NCI-H1436 treated with DMSO at 0.1 percent for 48 hours (cell line): Measurements from ENCODE around the gene TMEM178B.

Experiments
- DNase-seq: peaks from one replicate; lab custom pipeline; 2025; lab: John Stamatoyannopoulos, UW

Gene TMEM178B

DNA sequence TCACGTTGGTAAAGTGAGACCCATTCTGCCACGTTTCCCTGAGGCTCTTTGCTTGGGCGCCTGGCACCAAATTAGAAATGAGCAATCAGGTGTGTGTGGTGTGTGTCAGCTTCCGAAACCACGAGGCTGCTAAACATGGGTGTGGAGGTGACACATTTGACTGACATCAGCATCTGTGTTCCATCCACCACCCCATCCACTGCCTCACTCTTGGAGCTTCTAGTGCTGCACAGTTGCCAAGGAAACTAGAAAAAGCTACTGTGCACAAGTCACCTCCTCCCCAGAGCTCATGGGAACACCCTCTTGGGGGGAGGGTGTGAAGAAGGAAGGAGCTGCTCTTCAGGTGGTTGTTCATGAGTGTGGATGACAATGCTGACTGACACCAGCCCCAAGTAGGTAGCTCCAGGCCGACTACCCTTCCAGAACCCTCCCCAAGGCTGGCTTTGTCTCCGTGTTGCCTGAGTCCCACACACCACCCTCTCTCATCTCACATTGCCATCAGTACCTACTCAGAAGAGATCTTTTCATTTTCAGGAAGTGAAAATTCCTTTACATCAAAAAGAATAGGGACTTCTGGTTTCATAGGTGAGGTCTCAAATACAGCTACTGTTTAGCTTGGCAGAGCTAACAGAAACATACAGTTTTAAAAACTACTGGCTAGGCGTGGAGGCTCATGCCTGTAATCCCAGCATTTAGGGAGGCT, 152.2 kb downstream of the TMEM178B start:
- DNase-seq, result no peak

DNA sequence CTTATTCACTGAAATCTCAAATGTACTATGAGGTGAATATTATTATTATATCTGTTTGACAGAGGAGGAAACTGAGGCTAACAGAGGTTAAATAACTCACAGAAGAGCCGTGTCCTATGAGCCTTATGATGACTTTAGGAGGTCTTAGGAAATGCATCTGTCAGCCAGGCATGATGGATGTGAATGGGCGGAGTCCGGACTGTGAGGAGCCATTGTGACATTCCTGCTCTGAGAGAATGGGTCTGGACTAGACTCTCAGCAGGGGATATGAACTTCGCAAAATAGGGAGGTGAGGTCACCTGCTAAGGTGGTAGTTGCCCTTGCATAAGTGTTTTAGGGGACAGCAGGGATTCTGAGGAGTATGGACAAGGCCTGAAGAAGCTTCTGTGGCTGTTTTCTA, 153.6 kb downstream of the TMEM178B start:
- DNase-seq, result no peak

DNA sequence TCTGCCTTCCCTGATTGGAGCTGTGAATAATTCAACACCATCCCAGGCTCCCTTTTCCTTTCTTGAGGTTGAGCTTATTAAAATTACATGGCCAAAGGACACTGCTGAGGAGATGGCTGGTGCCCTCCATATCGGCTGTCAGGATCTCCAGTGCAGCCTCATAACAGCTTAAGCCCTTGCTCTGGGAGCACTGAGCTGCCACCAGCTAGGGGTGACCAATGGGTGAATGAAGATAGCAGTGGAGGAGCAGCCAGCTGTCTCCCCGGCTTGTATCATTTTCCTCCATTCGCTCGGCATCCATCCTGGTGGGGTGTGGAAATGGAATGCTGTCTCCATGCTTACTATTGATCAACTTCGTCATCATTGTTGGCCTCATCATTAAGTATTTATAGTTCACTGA, 154.6 kb downstream of the TMEM178B start:
- DNase-seq, result no peak

DNA sequence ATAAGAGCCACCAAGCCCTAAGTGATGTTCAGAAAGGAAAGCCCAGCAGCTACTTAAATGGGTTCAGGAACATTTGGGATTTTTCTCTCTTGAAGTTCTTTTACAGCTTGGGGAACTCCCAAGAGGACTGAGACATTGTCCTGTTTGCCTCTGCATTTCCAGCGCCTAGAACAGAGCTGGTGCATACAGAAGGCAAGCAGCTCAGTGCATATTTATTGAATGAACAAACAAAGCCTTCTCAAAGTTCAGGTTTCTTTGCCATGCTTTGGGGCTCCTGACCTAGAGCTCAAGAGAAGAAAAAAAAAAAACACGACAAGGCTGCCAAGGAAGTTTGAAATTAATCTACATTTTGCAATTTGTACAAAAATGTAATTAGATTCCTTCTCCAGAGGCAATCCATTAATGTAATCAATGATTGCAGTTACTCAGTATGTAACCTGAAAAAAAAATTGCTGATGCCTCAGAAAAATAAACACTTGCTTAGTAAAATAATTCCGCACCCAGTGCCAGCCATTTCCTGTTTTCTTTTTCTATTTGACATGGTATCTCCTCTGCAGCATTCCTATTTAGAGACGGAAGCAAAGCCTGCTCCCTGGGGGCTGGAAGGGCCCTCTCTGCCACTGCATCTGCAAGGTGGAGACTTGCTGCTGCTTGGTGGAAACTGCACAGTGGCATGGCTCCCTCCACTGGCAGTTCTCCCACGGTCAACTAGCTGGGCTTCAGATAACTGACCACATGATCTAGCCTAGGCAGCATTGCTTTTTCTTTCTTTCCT, 157.3 kb downstream of the TMEM178B start:
- DNase-seq, result no peak

DNA sequence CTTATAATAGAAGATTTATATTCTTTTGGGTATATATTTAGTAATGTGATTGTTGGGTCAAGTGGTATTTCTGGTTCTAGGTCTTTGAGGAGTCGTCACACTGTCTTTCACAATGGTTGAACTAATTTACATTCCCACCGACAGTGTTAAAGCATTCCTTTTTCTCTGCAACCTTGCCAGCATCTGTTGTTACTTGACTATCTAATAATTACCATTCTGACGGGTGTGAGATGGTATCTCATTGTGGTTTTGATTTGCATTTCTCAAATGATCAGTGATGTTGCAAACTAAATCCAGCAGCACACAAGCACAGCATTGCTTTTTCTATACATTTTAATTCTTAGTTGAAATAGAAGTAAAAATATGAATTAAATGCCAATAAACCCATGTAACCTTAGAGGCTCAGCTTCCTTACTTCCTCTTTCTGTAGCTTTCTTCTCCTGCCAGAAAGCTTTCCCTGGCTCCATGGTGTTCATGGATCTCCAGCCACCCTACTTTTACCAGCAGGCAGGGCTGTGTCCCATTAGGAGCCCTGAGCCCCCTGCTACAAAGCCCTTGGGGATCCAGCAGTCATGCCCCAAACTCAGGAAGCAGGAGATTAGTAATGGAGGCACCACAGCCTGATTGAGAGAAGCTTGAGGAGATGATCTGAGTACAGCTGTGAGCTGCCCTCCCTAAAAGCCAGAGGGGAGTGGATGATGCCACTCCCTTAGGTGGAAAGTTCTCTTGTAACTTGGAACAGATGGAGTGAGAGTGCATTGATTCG, 158.6 kb downstream of the TMEM178B start:
- DNase-seq, result no peak

GRCh38 chr7:141234335-141235105, 160.7 kb downstream of the TMEM178B start:
- DNase-seq, result no peak

- DNase-seq, result no peak
Measured at GRCh38 chr7:141235656-141236055, 161.8 kb downstream of the TMEM178B start.

- DNase-seq, result no peak
Measured at GRCh38 chr7:141238596-141239243, 164.9 kb downstream of the TMEM178B start.

GRCh38 chr7:141239661-141240060, 165.8 kb downstream of the TMEM178B start:
- DNase-seq, result no peak

GRCh38 chr7:141242568-141242967, 168.7 kb downstream of the TMEM178B start:
- no peak for DNase-seq

DNA sequence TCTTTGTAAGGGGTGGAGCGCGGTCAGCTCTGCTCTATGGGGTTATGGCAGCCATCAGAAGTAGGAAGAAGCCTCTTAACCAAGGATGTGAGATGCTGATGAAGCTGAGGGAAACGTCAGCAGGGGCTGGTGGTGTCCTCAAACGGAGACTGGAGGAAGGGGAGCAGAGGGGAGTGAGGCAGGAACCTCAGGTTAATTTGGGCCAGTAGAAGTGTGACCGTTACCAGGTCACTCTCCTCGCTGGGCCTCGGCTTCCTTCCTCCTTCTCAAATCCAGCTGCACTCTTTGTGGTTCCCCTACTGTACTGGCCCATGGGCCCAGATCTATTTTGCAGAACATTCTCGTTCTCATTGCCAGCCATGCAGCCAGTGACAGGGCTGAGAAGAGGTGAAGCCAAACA, 169.5 kb downstream of the TMEM178B start:
- no peak for DNase-seq

- no peak for DNase-seq
Measured at GRCh38 chr7:141244435-141244834, 170.6 kb downstream of the TMEM178B start.

- DNase-seq, result no peak
Measured at GRCh38 chr7:141246426-141246825, 172.6 kb downstream of the TMEM178B start.

DNA sequence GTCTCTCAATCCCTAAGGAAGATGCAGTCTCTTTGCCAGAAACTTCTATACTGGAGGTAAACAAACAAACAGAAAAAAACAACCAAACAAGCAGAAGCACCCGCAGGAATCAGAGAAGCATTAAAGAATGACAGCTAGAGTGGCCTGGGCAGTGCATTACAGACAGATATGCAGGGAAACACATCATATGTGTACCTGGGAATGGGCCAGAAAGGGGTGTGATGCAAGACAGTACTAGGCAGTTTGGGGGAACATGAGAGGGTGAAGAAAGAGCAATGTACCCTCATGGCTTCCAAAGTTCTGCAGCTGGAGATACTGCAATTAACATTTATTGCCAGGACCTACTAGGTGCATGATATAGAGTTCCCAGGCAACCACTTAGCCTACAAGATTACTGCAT, 177.3 kb downstream of the TMEM178B start:
- no peak for DNase-seq

- no peak for DNase-seq
Measured at GRCh38 chr7:141251957-141252356, 178.1 kb downstream of the TMEM178B start.

GRCh38 chr7:141257597-141257996, 183.7 kb downstream of the TMEM178B start:
- no peak for DNase-seq

GRCh38 chr7:141258559-141258958, 184.7 kb downstream of the TMEM178B start:
- DNase-seq, result no peak

DNA sequence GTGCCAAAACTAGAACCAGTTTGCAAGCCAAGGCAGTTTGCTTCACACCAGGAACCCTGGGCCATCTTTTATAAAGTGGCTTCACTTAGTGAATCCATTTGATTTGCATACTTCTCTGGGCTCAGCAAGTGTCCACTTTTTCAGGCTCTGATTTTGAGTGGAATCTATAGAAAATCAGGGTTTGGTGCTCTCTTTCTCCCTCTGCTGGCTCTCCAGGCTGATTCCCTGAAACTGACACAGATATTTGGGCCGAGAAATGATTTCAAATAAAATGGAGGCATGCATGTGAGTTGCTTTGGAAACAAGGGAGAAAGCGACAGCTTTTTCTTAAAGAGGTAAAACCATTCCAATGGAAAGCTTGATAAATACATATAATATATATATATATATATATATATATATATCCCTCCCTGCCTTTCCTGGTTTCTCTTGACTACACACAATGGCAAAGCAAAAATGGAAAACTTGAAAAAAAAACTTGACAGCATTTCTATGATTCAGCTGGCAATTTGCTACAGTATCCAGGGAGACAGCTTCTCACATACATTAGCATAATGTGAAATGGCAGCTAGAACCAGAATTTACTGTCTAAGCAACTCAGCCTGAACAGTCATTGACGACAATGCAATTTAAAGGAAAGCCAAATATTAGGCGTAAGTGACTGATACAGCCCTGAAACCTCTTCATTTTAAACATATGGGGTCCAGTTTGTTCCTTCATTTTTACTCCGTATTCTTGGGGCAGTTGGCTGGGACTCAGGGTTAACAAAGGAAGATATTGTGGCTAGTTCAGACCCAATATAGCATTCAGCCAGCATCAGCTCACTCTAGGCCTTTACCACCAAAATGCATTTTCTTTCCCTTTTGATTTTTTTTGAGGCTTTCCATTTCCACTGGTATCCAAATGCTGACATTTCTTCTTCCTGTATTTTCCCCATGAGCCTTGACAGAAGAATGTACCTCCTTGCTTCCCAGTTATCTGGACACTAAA, 188.5 kb downstream of the TMEM178B start:
- no peak for DNase-seq

- DNase-seq, result no peak
Measured at GRCh38 chr7:141263508-141263907, 189.6 kb downstream of the TMEM178B start.

- DNase-seq, result no peak
Measured at GRCh38 chr7:141263983-141264382, 190.1 kb downstream of the TMEM178B start.
